ENCODE data around the gene FOXRED2.
"Not testable (repeated sequence)": the region's sequence is repeated elsewhere in the genome, so short reads cannot be mapped to it uniquely, and the experiment has no call there.

DNA sequence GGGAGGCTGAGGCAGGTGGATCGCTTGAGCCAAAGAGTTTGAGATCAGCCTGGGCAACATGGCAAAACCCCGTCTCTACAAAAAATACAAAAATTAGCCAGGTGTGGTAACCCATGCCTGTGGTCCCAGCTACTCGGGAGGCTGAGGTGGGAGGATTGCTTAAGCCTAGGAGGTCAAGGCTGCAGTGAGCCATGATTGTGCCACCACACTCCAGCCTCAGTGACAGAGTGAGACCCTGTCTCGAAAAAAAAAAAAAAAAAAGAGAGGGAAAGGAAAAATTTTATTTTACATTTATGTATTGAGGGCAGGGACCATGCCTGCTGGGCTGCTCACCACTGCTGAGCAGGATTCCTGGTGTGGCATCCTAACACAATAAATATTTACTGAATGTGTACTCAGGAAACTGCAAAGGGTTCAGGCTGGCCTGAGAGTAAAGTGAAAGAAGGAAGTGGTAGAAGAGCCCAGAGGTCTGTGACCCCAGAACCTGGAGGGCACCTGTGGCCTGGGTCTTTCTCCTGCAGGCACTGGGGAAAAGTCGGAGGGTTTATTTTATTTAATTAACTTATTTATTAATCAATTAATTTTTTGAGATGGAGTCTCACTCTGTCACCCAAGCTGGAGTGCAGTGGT, 53.7 kb downstream of the FOXRED2 start:
- TF ChIP-seq, protein P1, sequence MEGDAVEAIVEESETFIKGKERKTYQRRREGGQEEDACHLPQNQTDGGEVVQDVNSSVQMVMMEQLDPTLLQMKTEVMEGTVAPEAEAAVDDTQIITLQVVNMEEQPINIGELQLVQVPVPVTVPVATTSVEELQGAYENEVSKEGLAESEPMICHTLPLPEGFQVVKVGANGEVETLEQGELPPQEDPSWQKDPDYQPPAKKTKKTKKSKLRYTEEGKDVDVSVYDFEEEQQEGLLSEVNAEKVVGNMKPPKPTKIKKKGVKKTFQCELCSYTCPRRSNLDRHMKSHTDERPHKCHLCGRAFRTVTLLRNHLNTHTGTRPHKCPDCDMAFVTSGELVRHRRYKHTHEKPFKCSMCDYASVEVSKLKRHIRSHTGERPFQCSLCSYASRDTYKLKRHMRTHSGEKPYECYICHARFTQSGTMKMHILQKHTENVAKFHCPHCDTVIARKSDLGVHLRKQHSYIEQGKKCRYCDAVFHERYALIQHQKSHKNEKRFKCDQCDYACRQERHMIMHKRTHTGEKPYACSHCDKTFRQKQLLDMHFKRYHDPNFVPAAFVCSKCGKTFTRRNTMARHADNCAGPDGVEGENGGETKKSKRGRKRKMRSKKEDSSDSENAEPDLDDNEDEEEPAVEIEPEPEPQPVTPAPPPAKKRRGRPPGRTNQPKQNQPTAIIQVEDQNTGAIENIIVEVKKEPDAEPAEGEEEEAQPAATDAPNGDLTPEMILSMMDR (IDR thresholded peaks at IDR 0.05): not testable (repeated sequence)
- TF ChIP-seq EP300 (IDR thresholded peaks at IDR 0.05; ENCODE audit: low read depth): not testable (repeated sequence)

Measured in transverse colon (tissue), 3 donors.